HepG2 (cell line): ENCODE measurements around the gene ELL. TPM values are rescaled to one million over a fixed set of nuclear protein-coding genes. Genes with fewer than 3 reads are reported as not detected.

Source experiments
- FOSL2 ChIP-seq: sonication (generic); formaldehyde crosslinking; IDR thresholded peaks from 2 replicates; pipeline ENCODE4 v1.4.0; 2020; ENCODE audit warnings: missing genetic modification reagents
- FOXA1 ChIP-seq, 2 experiments: fragments of 450-650 bp in 1 of 2; sonication (generic) in 1 of 2; formaldehyde crosslinking in 1 of 2; IDR thresholded peaks; 2 replicates each; pipeline versions ENCODE4 v1.4.0 to v1.6.1; 2016 to 2020; ENCODE audit warnings: missing genetic modification reagents in 1 of 2
- KDM6A ChIP-seq: IDR thresholded peaks from 2 replicates; pipeline ENCODE4 v1.6.1; 2016; ENCODE audit warnings: low read depth
- MEIS2 ChIP-seq: sonication (generic); formaldehyde crosslinking; IDR thresholded peaks from 2 replicates; pipeline ENCODE4 v1.9.0; 2021; ENCODE audit warnings: mild to moderate bottlenecking, missing genetic modification reagents
- NFIB ChIP-seq: sonication (generic); formaldehyde crosslinking; IDR thresholded peaks from 2 replicates; pipeline ENCODE4 v1.9.0; 2021; ENCODE audit warnings: missing genetic modification reagents, mild to moderate bottlenecking, borderline replicate concordance
- RXRB ChIP-seq: IDR thresholded peaks from 2 replicates; pipeline ENCODE4 v1.6.1; 2016; ENCODE audit warnings: borderline replicate concordance, missing genetic modification reagents, missing compliant biosample characterization
- ZBTB42 ChIP-seq: sonication (generic); formaldehyde crosslinking; IDR thresholded peaks from 2 replicates; pipeline ENCODE4 v1.5.0; 2020; ENCODE audit warnings: mild to moderate bottlenecking, missing genetic modification reagents
- ZNF746 ChIP-seq: sonication (generic); formaldehyde crosslinking; IDR thresholded peaks from 2 replicates; pipeline ENCODE4 v1.8.0; 2022; ENCODE audit warnings: mild to moderate bottlenecking, missing genetic modification reagents
- ZNF768 ChIP-seq: sonication (generic); formaldehyde crosslinking; IDR thresholded peaks from 2 replicates; pipeline ENCODE4 v1.4.0; 2020; ENCODE audit warnings: missing genetic modification reagents
- polyA plus RNA-seq, 8 experiments: library from polyadenylated mRNA; depleted of rRNA in 3 of 8; stranded (reverse) in 7 of 8; unstranded in 1 of 8; fragments of >200 nt; fragmentation: Illumina TruSeq in 4 of 8; extraction: Trizol in 4 of 8; gene quantifications; 2 replicates each; pipeline versions ENCODE4 v1.2.1 to v1.2.3, GENCODE V29; 2011 to 2016; ENCODE audit warnings: low read depth in 4 of 8, missing spikeins in 1 of 8, mixed read lengths in 1 of 8; ENCODE audit not compliant: insufficient read depth in 1 of 8
- total RNA-seq, 5 experiments: library from RNA; depleted of rRNA; stranded (reverse); fragments of >200 nt; fragmentation: Illumina TruSeq; extraction: Trizol; gene quantifications; 2 replicates each; pipeline ENCODE4 v1.2.3, GENCODE V29; 2016; ENCODE audit warnings: low read depth in 1 of 5
- TF ChIP-seq, protein P1 (sequence below): sonication (generic); formaldehyde crosslinking; IDR thresholded peaks from 2 replicates; pipeline ENCODE4 v1.5.0; 2020; ENCODE audit warnings: mild to moderate bottlenecking, missing genetic modification reagents
- TF ChIP-seq, protein P2 (sequence below): sonication (generic); formaldehyde crosslinking; IDR thresholded peaks from 2 replicates; pipeline ENCODE4 v1.4.0; 2020; ENCODE audit warnings: missing genetic modification reagents, mild to moderate bottlenecking, borderline replicate concordance
- TF ChIP-seq, protein P3 (sequence below): sonication (generic); formaldehyde crosslinking; IDR thresholded peaks from 2 replicates; pipeline ENCODE4 v1.4.0; 2020; ENCODE audit warnings: mild to moderate bottlenecking, missing genetic modification reagents
- TF ChIP-seq, protein P4 (sequence below): sonication (generic); formaldehyde crosslinking; IDR thresholded peaks from 2 replicates; pipeline ENCODE4 v1.4.0; 2020; ENCODE audit warnings: missing genetic modification reagents
- TF ChIP-seq, protein P5 (sequence below): sonication (generic); formaldehyde crosslinking; IDR thresholded peaks from 2 replicates; pipeline ENCODE4 v1.8.0; 2022; ENCODE audit warnings: mild to moderate bottlenecking, missing genetic modification reagents, borderline replicate concordance
- TF ChIP-seq, protein P6 (sequence below): sonication (generic); formaldehyde crosslinking; IDR thresholded peaks from 2 replicates; pipeline ENCODE4 v1.4.0; 2020; ENCODE audit warnings: mild to moderate bottlenecking, low read depth, missing genetic modification reagents
- TF ChIP-seq, protein P7 (sequence below): sonication (generic); formaldehyde crosslinking; IDR thresholded peaks from 2 replicates; pipeline ENCODE4 v1.8.1; 2022; ENCODE audit warnings: low read depth, mild to moderate bottlenecking, missing genetic modification reagents

The ELL gene
- total and polyA plus RNA-seq, 2 of the 13 experiments (the other 11 are each of a cell fraction or from before 2014, with no cell fraction given) = 3.7 to 5.4 TPM

DNA sequence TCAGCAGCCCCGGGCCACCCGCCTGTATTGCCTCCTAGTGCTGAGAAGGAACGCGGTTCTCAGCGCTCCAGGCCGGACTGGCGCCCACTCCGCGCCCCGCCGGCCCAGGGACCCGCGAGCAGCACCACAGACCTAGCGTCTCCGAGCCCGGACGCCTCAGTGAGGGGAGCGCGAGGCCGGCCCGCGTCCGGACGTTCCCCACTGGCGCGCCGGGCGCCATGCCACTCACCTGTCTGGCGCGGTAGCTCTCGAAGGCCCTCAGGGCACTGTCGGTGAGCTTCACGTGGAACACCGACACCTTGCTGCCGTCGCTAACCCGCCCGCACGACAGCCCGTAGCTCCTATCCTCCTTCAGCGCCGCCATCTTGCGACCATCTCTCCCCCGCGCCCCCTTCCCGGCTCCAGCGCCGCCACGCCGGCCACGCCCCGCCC, at the start of gene ELL (continued):
- TF ChIP-seq, protein P1, sequence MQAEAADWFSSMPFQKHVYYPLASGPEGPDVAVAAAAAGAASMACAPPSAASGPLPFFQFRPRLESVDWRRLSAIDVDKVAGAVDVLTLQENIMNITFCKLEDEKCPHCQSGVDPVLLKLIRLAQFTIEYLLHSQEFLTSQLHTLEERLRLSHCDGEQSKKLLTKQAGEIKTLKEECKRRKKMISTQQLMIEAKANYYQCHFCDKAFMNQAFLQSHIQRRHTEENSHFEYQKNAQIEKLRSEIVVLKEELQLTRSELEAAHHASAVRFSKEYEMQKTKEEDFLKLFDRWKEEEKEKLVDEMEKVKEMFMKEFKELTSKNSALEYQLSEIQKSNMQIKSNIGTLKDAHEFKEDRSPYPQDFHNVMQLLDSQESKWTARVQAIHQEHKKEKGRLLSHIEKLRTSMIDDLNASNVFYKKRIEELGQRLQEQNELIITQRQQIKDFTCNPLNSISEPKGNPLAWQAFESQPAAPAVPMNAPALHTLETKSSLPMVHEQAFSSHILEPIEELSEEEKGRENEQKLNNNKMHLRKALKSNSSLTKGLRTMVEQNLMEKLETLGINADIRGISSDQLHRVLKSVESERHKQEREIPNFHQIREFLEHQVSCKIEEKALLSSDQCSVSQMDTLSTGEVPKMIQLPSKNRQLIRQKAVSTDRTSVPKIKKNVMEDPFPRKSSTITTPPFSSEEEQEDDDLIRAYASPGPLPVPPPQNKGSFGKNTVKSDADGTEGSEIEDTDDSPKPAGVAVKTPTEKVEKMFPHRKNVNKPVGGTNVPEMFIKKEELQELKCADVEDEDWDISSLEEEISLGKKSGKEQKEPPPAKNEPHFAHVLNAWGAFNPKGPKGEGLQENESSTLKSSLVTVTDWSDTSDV (CRISPR knock-in tag) = no peak
- TF ChIP-seq, protein P2, sequence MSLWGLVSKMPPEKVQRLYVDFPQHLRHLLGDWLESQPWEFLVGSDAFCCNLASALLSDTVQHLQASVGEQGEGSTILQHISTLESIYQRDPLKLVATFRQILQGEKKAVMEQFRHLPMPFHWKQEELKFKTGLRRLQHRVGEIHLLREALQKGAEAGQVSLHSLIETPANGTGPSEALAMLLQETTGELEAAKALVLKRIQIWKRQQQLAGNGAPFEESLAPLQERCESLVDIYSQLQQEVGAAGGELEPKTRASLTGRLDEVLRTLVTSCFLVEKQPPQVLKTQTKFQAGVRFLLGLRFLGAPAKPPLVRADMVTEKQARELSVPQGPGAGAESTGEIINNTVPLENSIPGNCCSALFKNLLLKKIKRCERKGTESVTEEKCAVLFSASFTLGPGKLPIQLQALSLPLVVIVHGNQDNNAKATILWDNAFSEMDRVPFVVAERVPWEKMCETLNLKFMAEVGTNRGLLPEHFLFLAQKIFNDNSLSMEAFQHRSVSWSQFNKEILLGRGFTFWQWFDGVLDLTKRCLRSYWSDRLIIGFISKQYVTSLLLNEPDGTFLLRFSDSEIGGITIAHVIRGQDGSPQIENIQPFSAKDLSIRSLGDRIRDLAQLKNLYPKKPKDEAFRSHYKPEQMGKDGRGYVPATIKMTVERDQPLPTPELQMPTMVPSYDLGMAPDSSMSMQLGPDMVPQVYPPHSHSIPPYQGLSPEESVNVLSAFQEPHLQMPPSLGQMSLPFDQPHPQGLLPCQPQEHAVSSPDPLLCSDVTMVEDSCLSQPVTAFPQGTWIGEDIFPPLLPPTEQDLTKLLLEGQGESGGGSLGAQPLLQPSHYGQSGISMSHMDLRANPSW = no peak
- TF ChIP-seq, protein P3, sequence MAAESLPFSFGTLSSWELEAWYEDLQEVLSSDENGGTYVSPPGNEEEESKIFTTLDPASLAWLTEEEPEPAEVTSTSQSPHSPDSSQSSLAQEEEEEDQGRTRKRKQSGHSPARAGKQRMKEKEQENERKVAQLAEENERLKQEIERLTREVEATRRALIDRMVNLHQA (CRISPR knock-in tag) = no peak
- TF ChIP-seq KDM6A (CRISPR knock-in tag) (no peak), ZBTB42 (0 out of 2 replicates have a peak, but pooled peaks have one; percentile 44), ZNF746 (no peak), RXRB (CRISPR knock-in tag) (no peak), FOSL2 (CRISPR knock-in tag) (no peak), ZNF768 (no peak), NFIB (no peak), MEIS2 (CRISPR knock-in tag) (peak; percentile 66), FOXA1 (IDR thresholded peaks at IDR 0.05) (no peak), FOXA1 (CRISPR knock-in tag; IDR thresholded peaks at IDR 0.05) (no peak)
- TF ChIP-seq, protein P4, sequence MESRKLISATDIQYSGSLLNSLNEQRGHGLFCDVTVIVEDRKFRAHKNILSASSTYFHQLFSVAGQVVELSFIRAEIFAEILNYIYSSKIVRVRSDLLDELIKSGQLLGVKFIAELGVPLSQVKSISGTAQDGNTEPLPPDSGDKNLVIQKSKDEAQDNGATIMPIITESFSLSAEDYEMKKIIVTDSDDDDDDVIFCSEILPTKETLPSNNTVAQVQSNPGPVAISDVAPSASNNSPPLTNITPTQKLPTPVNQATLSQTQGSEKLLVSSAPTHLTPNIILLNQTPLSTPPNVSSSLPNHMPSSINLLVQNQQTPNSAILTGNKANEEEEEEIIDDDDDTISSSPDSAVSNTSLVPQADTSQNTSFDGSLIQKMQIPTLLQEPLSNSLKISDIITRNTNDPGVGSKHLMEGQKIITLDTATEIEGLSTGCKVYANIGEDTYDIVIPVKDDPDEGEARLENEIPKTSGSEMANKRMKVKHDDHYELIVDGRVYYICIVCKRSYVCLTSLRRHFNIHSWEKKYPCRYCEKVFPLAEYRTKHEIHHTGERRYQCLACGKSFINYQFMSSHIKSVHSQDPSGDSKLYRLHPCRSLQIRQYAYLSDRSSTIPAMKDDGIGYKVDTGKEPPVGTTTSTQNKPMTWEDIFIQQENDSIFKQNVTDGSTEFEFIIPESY = 0 out of 2 replicates have a peak, but pooled peaks have one; percentile 11
- TF ChIP-seq, protein P5, sequence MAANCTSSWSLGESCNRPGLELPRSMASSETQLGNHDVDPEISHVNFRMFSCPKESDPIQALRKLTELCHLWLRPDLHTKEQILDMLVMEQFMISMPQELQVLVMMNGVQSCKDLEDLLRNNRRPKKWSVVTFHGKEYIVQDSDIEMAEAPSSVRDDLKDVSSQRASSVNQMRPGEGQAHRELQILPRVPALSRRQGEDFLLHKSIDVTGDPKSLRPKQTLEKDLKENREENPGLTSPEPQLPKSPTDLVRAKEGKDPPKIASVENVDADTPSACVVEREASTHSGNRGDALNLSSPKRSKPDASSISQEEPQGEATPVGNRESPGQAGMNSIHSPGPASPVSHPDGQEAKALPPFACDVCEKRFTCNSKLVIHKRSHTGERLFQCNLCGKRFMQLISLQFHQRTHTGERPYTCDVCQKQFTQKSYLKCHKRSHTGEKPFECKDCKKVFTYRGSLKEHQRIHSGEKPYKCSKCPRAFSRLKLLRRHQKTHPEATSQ (CRISPR knock-in tag) = 0 out of 2 replicates have a peak, but pooled peaks have one; percentile 12
- TF ChIP-seq, protein P6, sequence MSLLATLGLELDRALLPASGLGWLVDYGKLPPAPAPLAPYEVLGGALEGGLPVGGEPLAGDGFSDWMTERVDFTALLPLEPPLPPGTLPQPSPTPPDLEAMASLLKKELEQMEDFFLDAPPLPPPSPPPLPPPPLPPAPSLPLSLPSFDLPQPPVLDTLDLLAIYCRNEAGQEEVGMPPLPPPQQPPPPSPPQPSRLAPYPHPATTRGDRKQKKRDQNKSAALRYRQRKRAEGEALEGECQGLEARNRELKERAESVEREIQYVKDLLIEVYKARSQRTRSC = no peak
- TF ChIP-seq, protein P7, sequence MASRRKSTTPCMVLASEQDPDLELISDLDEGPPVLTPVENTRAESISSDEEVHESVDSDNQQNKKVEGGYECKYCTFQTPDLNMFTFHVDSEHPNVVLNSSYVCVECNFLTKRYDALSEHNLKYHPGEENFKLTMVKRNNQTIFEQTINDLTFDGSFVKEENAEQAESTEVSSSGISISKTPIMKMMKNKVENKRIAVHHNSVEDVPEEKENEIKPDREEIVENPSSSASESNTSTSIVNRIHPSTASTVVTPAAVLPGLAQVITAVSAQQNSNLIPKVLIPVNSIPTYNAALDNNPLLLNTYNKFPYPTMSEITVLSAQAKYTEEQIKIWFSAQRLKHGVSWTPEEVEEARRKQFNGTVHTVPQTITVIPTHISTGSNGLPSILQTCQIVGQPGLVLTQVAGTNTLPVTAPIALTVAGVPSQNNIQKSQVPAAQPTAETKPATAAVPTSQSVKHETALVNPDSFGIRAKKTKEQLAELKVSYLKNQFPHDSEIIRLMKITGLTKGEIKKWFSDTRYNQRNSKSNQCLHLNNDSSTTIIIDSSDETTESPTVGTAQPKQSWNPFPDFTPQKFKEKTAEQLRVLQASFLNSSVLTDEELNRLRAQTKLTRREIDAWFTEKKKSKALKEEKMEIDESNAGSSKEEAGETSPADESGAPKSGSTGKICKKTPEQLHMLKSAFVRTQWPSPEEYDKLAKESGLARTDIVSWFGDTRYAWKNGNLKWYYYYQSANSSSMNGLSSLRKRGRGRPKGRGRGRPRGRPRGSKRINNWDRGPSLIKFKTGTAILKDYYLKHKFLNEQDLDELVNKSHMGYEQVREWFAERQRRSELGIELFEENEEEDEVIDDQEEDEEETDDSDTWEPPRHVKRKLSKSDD (CRISPR knock-in tag) = no peak
